HepG2 (cell line): ENCODE results near the gene FRMD4A. TPM values are rescaled to one million over a fixed set of nuclear protein-coding genes. Genes with fewer than 3 reads are reported as not detected.

Experiments used
- ATAC-seq: fragments of 200-7000 bp; cut with Tn5 transposase; 3 replicates; pipeline ENCODE4 v1.9.1; 2020; ENCODE audit warnings: mild to moderate bottlenecking, moderate library complexity
- BruUV-seq: library from RNA; stranded (reverse); fragments of 400-500 nt; replicated peaks from 2 replicates; lab custom pipeline; 2021; lab: Mats Ljungman, UMichigan
- CTCF ChIA-PET: fragments of 300-600 bp; formaldehyde crosslinking; extraction: SDS; loops from one replicate; lab custom pipeline; 2021; ENCODE audit warnings: low total read pairs, inconsistent platforms, low intra/inter-chr PET ratio; lab: Yijun Ruan, JAX
- POLR2A ChIA-PET: fragments of 350-600 bp; sonication (Branson Sonifier 250); formaldehyde crosslinking; loops from one replicate; lab custom pipeline; 2020; ENCODE audit warnings: antibody characterized with exemption, inconsistent platforms; lab: Yijun Ruan, JAX
- DNase-seq: peaks from one replicate; pipeline ENCODE4 v3.0.0-alpha.2; 2015; ENCODE audit warnings: low spot score
- FAIRE-seq: peaks from 3 replicates; lab custom pipeline; 2011; peaks lifted over from hg19 to GRCh38; lab: Jason Lieb, UNC
- H2AFZ ChIP-seq: one replicate; pipeline ENCODE4 v1.6.1; 2011; ENCODE audit warnings: low read length, inconsistent platforms
- H3K27ac ChIP-seq: fragments of 300-600 bp; 3 replicates; pipeline ENCODE4 v1.8.0; 2011; ENCODE audit warnings: mixed run types, mild to moderate bottlenecking, mixed read lengths, low read length, inconsistent platforms; ENCODE audit not compliant: insufficient read depth; ENCODE audit errors: extremely low read length
- H3K27me3 ChIP-seq, 2 experiments: fragments of 200-600 bp in 1 of 2; 2 replicates in 1 of 2; 3 replicates in 1 of 2; pipeline versions ENCODE4 v1.6.0 to v1.8.0; 2011; ENCODE audit warnings: low read length in 2 of 2, mild to moderate bottlenecking in 2 of 2, moderate library complexity in 2 of 2, inconsistent platforms in 1 of 2; ENCODE audit not compliant: insufficient read depth in 2 of 2, control insufficient read depth in 1 of 2
- H3K36me3 ChIP-seq, 2 experiments: fragments of 200-600 bp in 1 of 2; replicated peaks in 1 of 2; 2 replicates in 1 of 2; 3 replicates in 1 of 2; pipeline versions ENCODE4 v1.5.1 to v1.8.0; 2011; ENCODE audit warnings: low read length in 2 of 2, inconsistent platforms in 1 of 2; ENCODE audit not compliant: insufficient read depth in 2 of 2, control insufficient read depth in 1 of 2
- H3K4me1 ChIP-seq: 2 replicates; pipeline ENCODE4 v1.5.1; 2012; ENCODE audit warnings: low read length, inconsistent platforms; ENCODE audit not compliant: insufficient read depth
- H3K4me2 ChIP-seq: 2 replicates; pipeline ENCODE4 v1.6.0; 2011; ENCODE audit warnings: low read depth, low read length, inconsistent platforms
- H3K4me3 ChIP-seq, 3 experiments: fragments of 200-600 bp in 1 of 3; sonication (generic), shearing (Covaris generic) in 1 of 3; replicated peaks in 1 of 3; 2 replicates each; pipeline ENCODE4 v1.5.1; 2011 to 2016; ENCODE audit warnings: low read length in 3 of 3, inconsistent platforms in 2 of 3, low read depth in 2 of 3, mild to moderate bottlenecking in 2 of 3, control low read depth in 1 of 3, mixed read lengths in 1 of 3; ENCODE audit not compliant: insufficient read depth in 1 of 3
- H3K79me2 ChIP-seq: one replicate; pipeline ENCODE4 v1.6.1; 2011; ENCODE audit warnings: low read length, inconsistent platforms; ENCODE audit not compliant: insufficient read depth
- H3K9ac ChIP-seq: 2 replicates; pipeline ENCODE4 v1.6.0; 2011; ENCODE audit warnings: mild to moderate bottlenecking, low read depth, low read length, inconsistent platforms; ENCODE audit not compliant: insufficient read depth
- H3K9me3 ChIP-seq: 2 replicates; pipeline ENCODE4 v1.5.1; 2012; ENCODE audit warnings: mild to moderate bottlenecking, low read length
- H4K20me1 ChIP-seq: 2 replicates; pipeline ENCODE4 v1.6.0; 2011; ENCODE audit warnings: inconsistent platforms, mild to moderate bottlenecking, low read length, moderate library complexity; ENCODE audit not compliant: insufficient read depth
- HOXA7 ChIP-seq: sonication (generic); formaldehyde crosslinking; IDR thresholded peaks from 2 replicates; pipeline ENCODE4 v1.8.1; 2022; ENCODE audit warnings: mild to moderate bottlenecking, missing genetic modification reagents, moderate library complexity
- MAFK ChIP-seq, 2 experiments: IDR thresholded peaks in 1 of 2; conservative IDR thresholded peaks in 1 of 2; 2 replicates each; pipeline ENCODE4 v1.6.1; 2011; ENCODE audit warnings: improper control_type of control experiment in 2 of 2, low read length in 2 of 2
- NFE2 ChIP-seq: sonication (generic); formaldehyde crosslinking; IDR thresholded peaks from 2 replicates; pipeline ENCODE4 v1.4.0; 2020; ENCODE audit warnings: missing genetic modification reagents
- SMARCE1 ChIP-seq: fragments of 450-650 bp; IDR thresholded peaks from 2 replicates; pipeline ENCODE4 v1.6.1; 2017; ENCODE audit warnings: borderline replicate concordance
- TFE3 ChIP-seq: IDR thresholded peaks from 2 replicates; pipeline ENCODE4 v1.6.1; 2016
- ZMYM4 ChIP-seq: sonication (generic); formaldehyde crosslinking; IDR thresholded peaks from 2 replicates; pipeline ENCODE4 v1.8.1; 2023; ENCODE audit warnings: mild to moderate bottlenecking, missing genetic modification reagents
- ZNF136 ChIP-seq: sonication (generic); formaldehyde crosslinking; IDR thresholded peaks from 2 replicates; pipeline ENCODE4 v1.8.1; 2022; ENCODE audit warnings: low read depth, mild to moderate bottlenecking, moderate library complexity, missing genetic modification reagents
- ZNF143 ChIP-seq: sonication (generic); formaldehyde crosslinking; IDR thresholded peaks from 2 replicates; pipeline ENCODE4 v1.4.0; 2020; ENCODE audit warnings: missing genetic modification reagents
- ZNF703 ChIP-seq: sonication (generic); formaldehyde crosslinking; IDR thresholded peaks from 2 replicates; pipeline ENCODE4 v1.5.1; 2020; ENCODE audit warnings: missing genetic modification reagents, mild to moderate bottlenecking, moderate library complexity, borderline replicate concordance
- WGBS: methylation state at CpG from one replicate; pipeline ENCODE4 v1.1.6; 2017; ENCODE audit warnings: low lambda C conversion rate; 5-methylcytosine and 5-hydroxymethylcytosine counted together
- in situ Hi-C: cut with HindIII; loops from 2 replicates; pipeline ENCODE4 v1.10.0; 2017; ENCODE audit warnings: low pct_unique_long_range_greater_than_20kb; ENCODE audit not compliant: extremely low pct_ligation_motif_present
- intact Hi-C: fragments of 100-400 bp; cut with micrococcal nuclease; formaldehyde crosslinking; loops from one replicate; pipeline ENCODE4 v1.10.0; 2022; ENCODE audit not compliant: unreplicated experiment
- polyA plus RNA-seq, 8 experiments: library from polyadenylated mRNA; depleted of rRNA in 3 of 8; stranded (reverse) in 7 of 8; unstranded in 1 of 8; fragments of >200 nt; fragmentation: Illumina TruSeq in 4 of 8; extraction: Trizol in 4 of 8; gene quantifications; 2 replicates each; pipeline versions ENCODE4 v1.2.1 to v1.2.3, GENCODE V29; 2011 to 2016; ENCODE audit warnings: low read depth in 4 of 8, missing spikeins in 1 of 8, mixed read lengths in 1 of 8; ENCODE audit not compliant: insufficient read depth in 1 of 8
- total RNA-seq, 5 experiments: library from RNA; depleted of rRNA; stranded (reverse); fragments of >200 nt; fragmentation: Illumina TruSeq; extraction: Trizol; gene quantifications; 2 replicates each; pipeline ENCODE4 v1.2.3, GENCODE V29; 2016; ENCODE audit warnings: low read depth in 1 of 5
- TF ChIP-seq, protein P1 (sequence below): sonication (generic); formaldehyde crosslinking; IDR thresholded peaks from 2 replicates; pipeline ENCODE4 v1.8.1; 2022; ENCODE audit warnings: low read depth, mild to moderate bottlenecking, missing genetic modification reagents
- TF ChIP-seq, protein P2 (sequence below): sonication (generic); formaldehyde crosslinking; conservative IDR thresholded peaks from 2 replicates; pipeline ENCODE4 v1.8.0; 2022; ENCODE audit warnings: low read depth, missing genetic modification reagents

Gene FRMD4A
- total and polyA plus RNA-seq, 2 of the 13 experiments (the other 11 are each of a cell fraction or from before 2014, with no cell fraction given), result 0.09 to 0.26 TPM

GRCh38 chr10:13961853-13962252, 368.9 kb downstream of the FRMD4A start:
- no peak overlapping the region for H3K27ac ChIP-seq
- no peaks in the 10 kb centered on the region for H3K4me1 ChIP-seq
- no peaks in the 10 kb centered on the region for H3K79me2 ChIP-seq
- H2AFZ ChIP-seq, result no peak overlapping the region
- TF ChIP-seq SMARCE1, result no peak
- TF ChIP-seq, protein P1, sequence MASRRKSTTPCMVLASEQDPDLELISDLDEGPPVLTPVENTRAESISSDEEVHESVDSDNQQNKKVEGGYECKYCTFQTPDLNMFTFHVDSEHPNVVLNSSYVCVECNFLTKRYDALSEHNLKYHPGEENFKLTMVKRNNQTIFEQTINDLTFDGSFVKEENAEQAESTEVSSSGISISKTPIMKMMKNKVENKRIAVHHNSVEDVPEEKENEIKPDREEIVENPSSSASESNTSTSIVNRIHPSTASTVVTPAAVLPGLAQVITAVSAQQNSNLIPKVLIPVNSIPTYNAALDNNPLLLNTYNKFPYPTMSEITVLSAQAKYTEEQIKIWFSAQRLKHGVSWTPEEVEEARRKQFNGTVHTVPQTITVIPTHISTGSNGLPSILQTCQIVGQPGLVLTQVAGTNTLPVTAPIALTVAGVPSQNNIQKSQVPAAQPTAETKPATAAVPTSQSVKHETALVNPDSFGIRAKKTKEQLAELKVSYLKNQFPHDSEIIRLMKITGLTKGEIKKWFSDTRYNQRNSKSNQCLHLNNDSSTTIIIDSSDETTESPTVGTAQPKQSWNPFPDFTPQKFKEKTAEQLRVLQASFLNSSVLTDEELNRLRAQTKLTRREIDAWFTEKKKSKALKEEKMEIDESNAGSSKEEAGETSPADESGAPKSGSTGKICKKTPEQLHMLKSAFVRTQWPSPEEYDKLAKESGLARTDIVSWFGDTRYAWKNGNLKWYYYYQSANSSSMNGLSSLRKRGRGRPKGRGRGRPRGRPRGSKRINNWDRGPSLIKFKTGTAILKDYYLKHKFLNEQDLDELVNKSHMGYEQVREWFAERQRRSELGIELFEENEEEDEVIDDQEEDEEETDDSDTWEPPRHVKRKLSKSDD (CRISPR knock-in tag), result no peak
- TF ChIP-seq ZNF143 (CRISPR knock-in tag), result no peak
- TF ChIP-seq ZNF703 (CRISPR knock-in tag), result no peak
- TF ChIP-seq ZNF136 (CRISPR knock-in tag), result no peak
- no peak for TF ChIP-seq MAFK (conservative IDR thresholded peaks at IDR 0.05 in 1 of 2, IDR thresholded peaks at IDR 0.05 in 1 of 2; ENCODE audit: low read length in 2 of 2)
- no peak for TF ChIP-seq TFE3
- TF ChIP-seq, protein P2, sequence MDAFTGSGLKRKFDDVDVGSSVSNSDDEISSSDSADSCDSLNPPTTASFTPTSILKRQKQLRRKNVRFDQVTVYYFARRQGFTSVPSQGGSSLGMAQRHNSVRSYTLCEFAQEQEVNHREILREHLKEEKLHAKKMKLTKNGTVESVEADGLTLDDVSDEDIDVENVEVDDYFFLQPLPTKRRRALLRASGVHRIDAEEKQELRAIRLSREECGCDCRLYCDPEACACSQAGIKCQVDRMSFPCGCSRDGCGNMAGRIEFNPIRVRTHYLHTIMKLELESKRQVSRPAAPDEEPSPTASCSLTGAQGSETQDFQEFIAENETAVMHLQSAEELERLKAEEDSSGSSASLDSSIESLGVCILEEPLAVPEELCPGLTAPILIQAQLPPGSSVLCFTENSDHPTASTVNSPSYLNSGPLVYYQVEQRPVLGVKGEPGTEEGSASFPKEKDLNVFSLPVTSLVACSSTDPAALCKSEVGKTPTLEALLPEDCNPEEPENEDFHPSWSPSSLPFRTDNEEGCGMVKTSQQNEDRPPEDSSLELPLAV (CRISPR knock-in tag), result no peak
- TF ChIP-seq NFE2 (CRISPR knock-in tag), result no peak
- TF ChIP-seq HOXA7 (CRISPR knock-in tag), result no peak
- no peak for TF ChIP-seq ZMYM4 (CRISPR knock-in tag)
- FAIRE-seq (no peak), ATAC-seq (no peak), DNase-seq (no peak)
- intact Hi-C loops, result no loop called here
- POLR2A ChIA-PET, result no interaction called here
- WGBS, result 45% methylated on average over 3 of the region's 3 CpGs
- H3K4me2 ChIP-seq, result no peak overlapping the region
- in situ Hi-C loops, result no loop called here
- no peaks in the 10 kb centered on the region for H4K20me1 ChIP-seq
- H3K36me3 ChIP-seq, result no peaks in the 10 kb centered on the region
- H3K9me3 ChIP-seq, result no peaks in the 10 kb centered on the region
- CTCF ChIA-PET, result no interaction called here
- no TSS peak for BruUV-seq
- no peak overlapping the region for H3K9ac ChIP-seq
- no peak overlapping the region for H3K4me3 ChIP-seq
- peaks cover 1 to 3% of the 10 kb centered on the region in 2 experiments; a peak in 3 of 5 replicates for H3K27me3 ChIP-seq
